Cardiac fibroblast (primary cell): ENCODE results near the gene TBXA2R.
"Not testable (repeated sequence)": the region's sequence is repeated elsewhere in the genome, so short reads cannot be mapped to it uniquely, and the experiment has no call there.

Experiments
- DNase-seq, 2 donors: peaks; one replicate each; pipeline versions ENCODE4 v3.0.0 to v3.0.0-alpha.2; 2010; ENCODE audit warnings: low read depth in 2 of 2
- H3K4me3 ChIP-seq, 2 donors: replicated peaks in 1 of 2; 1 replicate in 1 of 2; 2 replicates in 1 of 2; pipeline ENCODE4 v1.5.1; 2011; ENCODE audit warnings: low read depth in 2 of 2, low read length in 2 of 2, mild to moderate bottlenecking in 2 of 2, moderate library complexity in 1 of 2
- TF ChIP-seq, protein P1 (sequence below): IDR thresholded peaks from one replicate; pipeline ENCODE4 v1.5.1; 2011; ENCODE audit warnings: low read depth, mild to moderate bottlenecking, low read length, inconsistent platforms

TBXA2R gene

GRCh38 chr19:3632739-3633558 is 26.3 kb upstream of the TBXA2R start:
- no peak overlapping the region for H3K4me3 ChIP-seq
- DNase-seq = no peak
- TF ChIP-seq, protein P1, sequence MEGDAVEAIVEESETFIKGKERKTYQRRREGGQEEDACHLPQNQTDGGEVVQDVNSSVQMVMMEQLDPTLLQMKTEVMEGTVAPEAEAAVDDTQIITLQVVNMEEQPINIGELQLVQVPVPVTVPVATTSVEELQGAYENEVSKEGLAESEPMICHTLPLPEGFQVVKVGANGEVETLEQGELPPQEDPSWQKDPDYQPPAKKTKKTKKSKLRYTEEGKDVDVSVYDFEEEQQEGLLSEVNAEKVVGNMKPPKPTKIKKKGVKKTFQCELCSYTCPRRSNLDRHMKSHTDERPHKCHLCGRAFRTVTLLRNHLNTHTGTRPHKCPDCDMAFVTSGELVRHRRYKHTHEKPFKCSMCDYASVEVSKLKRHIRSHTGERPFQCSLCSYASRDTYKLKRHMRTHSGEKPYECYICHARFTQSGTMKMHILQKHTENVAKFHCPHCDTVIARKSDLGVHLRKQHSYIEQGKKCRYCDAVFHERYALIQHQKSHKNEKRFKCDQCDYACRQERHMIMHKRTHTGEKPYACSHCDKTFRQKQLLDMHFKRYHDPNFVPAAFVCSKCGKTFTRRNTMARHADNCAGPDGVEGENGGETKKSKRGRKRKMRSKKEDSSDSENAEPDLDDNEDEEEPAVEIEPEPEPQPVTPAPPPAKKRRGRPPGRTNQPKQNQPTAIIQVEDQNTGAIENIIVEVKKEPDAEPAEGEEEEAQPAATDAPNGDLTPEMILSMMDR = no peak

- H3K4me3 ChIP-seq = no peak overlapping the region
- TF ChIP-seq, protein P1 = no peak
- no peak for DNase-seq
Measured at GRCh38 chr19:3632098-3632497, 25.4 kb upstream of the TBXA2R start.

DNA sequence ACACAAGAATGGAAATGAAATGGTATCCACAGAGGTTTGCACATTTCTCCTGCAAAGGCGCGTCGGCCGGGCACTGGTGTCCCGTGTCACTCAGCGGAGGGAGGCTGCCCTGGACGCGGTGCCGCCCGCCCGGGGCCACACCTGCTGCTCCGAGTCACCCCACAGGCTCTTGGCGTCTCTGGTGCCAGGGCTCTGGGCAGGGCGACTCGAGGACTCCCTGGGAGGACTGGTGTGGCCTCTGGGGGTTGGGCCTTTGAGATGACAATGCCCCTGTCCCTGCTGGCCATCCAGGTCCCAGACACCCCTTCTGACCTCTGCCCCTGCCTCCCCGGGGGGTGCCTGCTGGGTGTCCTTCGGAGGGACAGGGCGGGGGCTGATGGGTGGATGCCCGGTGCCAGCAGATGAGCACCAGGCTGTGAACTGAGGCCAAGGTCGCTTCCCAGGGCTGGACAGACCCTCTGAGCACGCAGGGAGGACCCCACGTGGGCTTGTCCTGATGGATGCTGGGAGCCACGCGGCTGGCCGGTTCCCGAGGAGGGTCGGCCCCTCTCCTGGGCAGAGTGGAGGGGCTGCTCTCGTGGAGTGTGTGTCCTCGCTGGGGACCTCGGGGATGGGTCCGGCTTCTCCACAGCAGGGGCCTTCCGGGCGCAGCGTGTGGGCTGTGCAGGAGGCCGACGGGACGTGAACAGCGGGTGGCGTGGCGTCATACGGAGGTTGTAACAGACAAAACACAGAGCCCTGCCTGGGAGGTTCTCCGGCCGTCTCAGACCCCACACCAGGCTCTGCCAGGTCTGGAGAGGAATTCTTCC is 24.6 kb upstream of the TBXA2R start:
- TF ChIP-seq, protein P1 = no peak
- H3K4me3 ChIP-seq = no peak overlapping the region
- DNase-seq = no peak

- DNase-seq, H3K4me3 ChIP-seq: not testable (repeated sequence)
Measured at GRCh38 chr19:3628766-3629165, 22.1 kb upstream of the TBXA2R start.

- DNase-seq = no peak
- no peak overlapping the region for H3K4me3 ChIP-seq
- TF ChIP-seq, protein P1 = no peak
Measured at GRCh38 chr19:3627351-3627723, 20.7 kb upstream of the TBXA2R start.

GRCh38 chr19:3626473-3627350 is 20.0 kb upstream of the TBXA2R start, which contains the start of gene CACTIN:
Gene CACTIN (minus strand): TSS chr19:3626790. CDS start chr19:3626762, 28 bp downstream.
- H3K4me3 ChIP-seq = peak within 1 kb of the TSS; percentile 89 to 90
- TF ChIP-seq, protein P1 = no peak
- DNase-seq = peak; percentile 98 to 99
